Measurements from ENCODE around the gene PER1. TPM values are rescaled to one million over a fixed set of nuclear protein-coding genes. Genes with fewer than 3 reads are reported as not detected.
A peak's percentile ranks its signal among the peaks of the same experiment; 100 is the strongest.
"Not testable (repeated sequence)": the region's sequence is repeated elsewhere in the genome, so short reads cannot be mapped to it uniquely, and the experiment has no call there.

The PER1 gene
- total RNA-seq, 3 donors from 2014 or later, result 97.3 to 167 (median 115) TPM

GRCh38 chr17:8173871-8174322 lies 21.7 kb upstream of the PER1 start:
- peak overlapping the region; percentile 95 for H3K27ac ChIP-seq
- H3K27me3 ChIP-seq, result no peaks in the 10 kb centered on the region
- no peaks in the 10 kb centered on the region for H3K9me3 ChIP-seq
- TF ChIP-seq CTCF (IDR thresholded peaks at IDR 0.05) (no peak), POLR2AphosphoS5 (IDR thresholded peaks at IDR 0.05) (no peak), POLR2A (IDR thresholded peaks at IDR 0.05) (no peak)
- intact Hi-C loops (cut with DNase I; ENCODE audit: low total_unique reads), result no loop called here
- peak overlapping the region; percentile 33 to 59 (median 47) for H3K4me3 ChIP-seq
- no peaks in the 10 kb centered on the region for H3K36me3 ChIP-seq
- H3K4me1 ChIP-seq, result peaks cover 0 to 9% of the 10 kb centered on the region in 2 donors
- no peak for DNase-seq (ENCODE audit: low spot score in 2 of 2)

GRCh38 chr17:8173056-8173870 lies 21.1 kb upstream of the PER1 start:
- TF ChIP-seq CTCF (IDR thresholded peaks at IDR 0.05) (peak in 1 of 3 donors; percentile 25), POLR2A (IDR thresholded peaks at IDR 0.05) (peak; percentile 100), POLR2AphosphoS5 (IDR thresholded peaks at IDR 0.05) (peak; percentile 94 to 100 (median 99))
- DNase-seq (ENCODE audit: low spot score in 2 of 2), result peak in 1 of 2 donors; percentile 86
- peaks cover 0 to 9% of the 10 kb centered on the region in 2 donors for H3K4me1 ChIP-seq
- H3K9me3 ChIP-seq, result no peaks in the 10 kb centered on the region
- no peaks in the 10 kb centered on the region for H3K27me3 ChIP-seq
- peak overlapping the region; percentile 95 for H3K27ac ChIP-seq
- H3K36me3 ChIP-seq, result no peaks in the 10 kb centered on the region
- H3K4me3 ChIP-seq, result peak overlapping the region; percentile 33 to 59 (median 47)
- intact Hi-C loops (cut with DNase I; ENCODE audit: low total_unique reads), result no loop called here

- H3K27ac ChIP-seq; H3K27me3 ChIP-seq; H3K36me3 ChIP-seq; DNase-seq (ENCODE audit: low spot score in 2 of 2); H3K9me3 ChIP-seq; H3K4me1 ChIP-seq; H3K4me3 ChIP-seq; intact Hi-C loops (cut with DNase I; ENCODE audit: low total_unique reads): not testable (repeated sequence)
Observed at GRCh38 chr17:8170186-8170585, 18.0 kb upstream of the PER1 start.

GRCh38 chr17:8167526-8167925 lies 15.3 kb upstream of the PER1 start:
- DNase-seq (ENCODE audit: low spot score in 2 of 2), result no peak
- intact Hi-C loops (cut with DNase I; ENCODE audit: low total_unique reads), result no loop called here
- no peak overlapping the region for H3K27ac ChIP-seq
- H3K27me3 ChIP-seq, result no peaks in the 10 kb centered on the region
- H3K4me1 ChIP-seq, result peaks cover 9 to 10% of the 10 kb centered on the region in 2 donors
- H3K36me3 ChIP-seq, result no peaks in the 10 kb centered on the region
- H3K9me3 ChIP-seq, result no peaks in the 10 kb centered on the region
- TF ChIP-seq POLR2AphosphoS5 (IDR thresholded peaks at IDR 0.05), result no peak
- TF ChIP-seq POLR2A (IDR thresholded peaks at IDR 0.05), result no peak
- TF ChIP-seq CTCF (IDR thresholded peaks at IDR 0.05), result no peak
- no peak overlapping the region for H3K4me3 ChIP-seq

- no peak for DNase-seq (ENCODE audit: low spot score in 2 of 2)
- H3K4me3 ChIP-seq, result no peak overlapping the region
- H3K27ac ChIP-seq, result peak overlapping the region; percentile 4 to 44
- peaks cover 9 to 11% of the 10 kb centered on the region in 2 donors for H3K4me1 ChIP-seq
- intact Hi-C loops (cut with DNase I; ENCODE audit: low total_unique reads), result no loop called here
- no peak for TF ChIP-seq POLR2A (IDR thresholded peaks at IDR 0.05)
- no peaks in the 10 kb centered on the region for H3K9me3 ChIP-seq
- no peaks in the 10 kb centered on the region for H3K36me3 ChIP-seq
- no peaks in the 10 kb centered on the region for H3K27me3 ChIP-seq
Observed at GRCh38 chr17:8166731-8167130, 14.5 kb upstream of the PER1 start.

- Histone ChIP-seq H3K9me3 (no peaks in the 10 kb centered on the region), H3K4me1 (peaks cover 14 to 21% of the 10 kb centered on the region in 2 donors), H3K4me3 (peak overlapping the region in 1 of 3 donors; percentile 47), H3K36me3 (no peaks in the 10 kb centered on the region), H3K27ac (peak overlapping the region; percentile 99 to 100), H3K27me3 (no peaks in the 10 kb centered on the region)
- intact Hi-C loops (cut with DNase I; ENCODE audit: low total_unique reads), result no loop called here
- TF ChIP-seq CTCF (IDR thresholded peaks at IDR 0.05) (no peak), POLR2A (IDR thresholded peaks at IDR 0.05) (no peak), POLR2AphosphoS5 (IDR thresholded peaks at IDR 0.05) (no peak)
- DNase-seq (ENCODE audit: low spot score in 2 of 2), result no peak
Observed at GRCh38 chr17:8164815-8165131, 12.6 kb upstream of the PER1 start.
